Measurements from ENCODE around the gene SH3BGR. TPM values are rescaled to one million over a fixed set of nuclear protein-coding genes. Genes with fewer than 3 reads are reported as not detected.

The SH3BGR gene
- total RNA-seq, 2 donors from 2014 or later, result 1.0 TPM; not detected in 1

DNA sequence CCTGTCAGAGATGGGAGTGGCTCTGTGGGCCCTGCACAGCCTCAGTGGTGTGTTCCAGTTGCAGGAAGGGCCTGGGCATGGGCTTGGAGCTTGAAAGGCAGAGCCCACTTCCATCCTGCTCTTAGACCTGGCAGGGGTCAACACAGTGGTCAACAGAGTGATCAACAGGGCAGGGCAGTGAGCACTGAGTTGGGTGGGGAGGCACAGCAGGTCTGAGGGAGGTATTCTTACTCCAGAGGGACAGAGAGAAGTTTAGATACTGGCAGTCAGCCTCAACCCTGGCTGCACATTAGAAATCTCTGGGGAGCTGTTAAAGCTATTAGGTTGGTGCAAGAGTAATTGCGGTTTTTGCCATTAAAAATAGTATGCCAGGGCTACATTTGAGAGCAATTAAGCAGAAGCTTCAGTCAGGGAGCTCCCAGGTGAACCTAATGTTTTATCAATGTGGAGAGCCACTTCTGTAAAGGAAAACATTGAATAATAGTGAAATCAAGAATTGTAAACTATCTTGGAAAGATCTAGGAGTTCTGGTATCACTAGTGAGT is 37.7 kb downstream of the SH3BGR start:
- intact Hi-C loops (cut with DNase I), result no loop called here
- Histone ChIP-seq H3K9me3 (no peaks in the 10 kb centered on the region), H3K27me3 (no peaks in the 10 kb centered on the region), H3K4me1 (no peaks in the 10 kb centered on the region), H3K36me3 (replicated peaks in 1 of 2; ENCODE audit: insufficient read depth in 1 of 2, low read depth in 2 of 2) (no peaks in the 10 kb centered on the region), H3K27ac (no peak overlapping the region), H3K4me3 (no peak overlapping the region)
- DNase-seq (no peak), ATAC-seq (no peak)
- 72 to 76% methylated on average over 1 of the region's 1 CpG for WGBS, 2 donors
- TF ChIP-seq, protein P1, sequence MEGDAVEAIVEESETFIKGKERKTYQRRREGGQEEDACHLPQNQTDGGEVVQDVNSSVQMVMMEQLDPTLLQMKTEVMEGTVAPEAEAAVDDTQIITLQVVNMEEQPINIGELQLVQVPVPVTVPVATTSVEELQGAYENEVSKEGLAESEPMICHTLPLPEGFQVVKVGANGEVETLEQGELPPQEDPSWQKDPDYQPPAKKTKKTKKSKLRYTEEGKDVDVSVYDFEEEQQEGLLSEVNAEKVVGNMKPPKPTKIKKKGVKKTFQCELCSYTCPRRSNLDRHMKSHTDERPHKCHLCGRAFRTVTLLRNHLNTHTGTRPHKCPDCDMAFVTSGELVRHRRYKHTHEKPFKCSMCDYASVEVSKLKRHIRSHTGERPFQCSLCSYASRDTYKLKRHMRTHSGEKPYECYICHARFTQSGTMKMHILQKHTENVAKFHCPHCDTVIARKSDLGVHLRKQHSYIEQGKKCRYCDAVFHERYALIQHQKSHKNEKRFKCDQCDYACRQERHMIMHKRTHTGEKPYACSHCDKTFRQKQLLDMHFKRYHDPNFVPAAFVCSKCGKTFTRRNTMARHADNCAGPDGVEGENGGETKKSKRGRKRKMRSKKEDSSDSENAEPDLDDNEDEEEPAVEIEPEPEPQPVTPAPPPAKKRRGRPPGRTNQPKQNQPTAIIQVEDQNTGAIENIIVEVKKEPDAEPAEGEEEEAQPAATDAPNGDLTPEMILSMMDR (IDR thresholded peaks at IDR 0.05), result no peak

DNA sequence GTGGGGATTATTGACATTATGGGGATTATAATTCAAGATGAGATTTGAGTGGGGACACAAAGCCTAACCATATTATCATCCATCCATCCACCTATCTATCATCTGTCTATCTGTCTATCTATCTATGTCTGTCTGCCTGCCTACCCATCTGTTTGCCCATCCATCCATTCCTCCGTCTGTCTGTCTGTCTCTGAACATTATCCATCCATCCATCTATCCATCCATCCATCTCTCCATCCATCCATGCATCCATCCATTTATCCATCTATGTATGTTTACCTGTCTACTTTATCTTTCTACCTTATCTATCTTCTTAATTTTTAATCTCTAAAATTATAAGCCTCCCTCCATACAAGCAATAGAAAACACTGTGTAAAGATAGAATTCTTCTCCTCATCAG is 47.4 kb downstream of the SH3BGR start:
- no peak for TF ChIP-seq POLR2A (IDR thresholded peaks at IDR 0.05)
- Histone ChIP-seq H3K27ac (no peak overlapping the region), H3K36me3 (replicated peaks in 1 of 2; ENCODE audit: insufficient read depth in 1 of 2, low read depth in 2 of 2) (no peaks in the 10 kb centered on the region), H3K27me3 (no peaks in the 10 kb centered on the region), H3K4me1 (peaks cover 17% of the 10 kb centered on the region), H3K4me3 (no peak overlapping the region), H3K9me3 (no peaks in the 10 kb centered on the region)
- intact Hi-C loops (cut with DNase I), result no loop called here
- DNase-seq (no peak), ATAC-seq (no peak)
- WGBS, 2 donors, result 96 to 100% methylated on average over 1 of the region's 1 CpG

DNA sequence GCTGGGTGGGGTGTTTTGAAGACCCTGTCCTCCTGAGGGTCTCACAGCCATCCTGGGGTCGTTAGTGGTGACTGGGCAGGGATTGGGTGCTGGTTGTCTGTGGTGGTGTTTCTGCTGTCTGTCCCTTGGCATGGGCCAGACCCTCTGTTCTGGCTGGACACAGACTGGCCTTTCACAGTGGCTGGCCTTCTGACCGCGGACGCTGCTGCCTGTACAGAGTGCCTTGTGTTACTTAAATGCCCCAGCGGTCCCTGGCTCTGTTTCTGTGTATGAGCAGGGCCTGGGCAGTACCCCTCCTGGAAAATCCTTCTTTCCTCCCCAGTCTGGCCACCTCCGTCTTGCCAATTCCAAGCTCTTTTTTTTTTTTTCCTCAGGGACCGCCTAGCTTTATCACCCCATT is 50.9 kb downstream of the SH3BGR start:
- Histone ChIP-seq H3K9me3 (no peaks in the 10 kb centered on the region), H3K4me3 (no peak overlapping the region), H3K27ac (peak overlapping the region in 3 of 4 donors; percentile 7 to 67 (median 63)), H3K36me3 (replicated peaks in 1 of 2; ENCODE audit: insufficient read depth in 1 of 2, low read depth in 2 of 2) (no peaks in the 10 kb centered on the region), H3K27me3 (no peaks in the 10 kb centered on the region), H3K4me1 (peaks cover 31% of the 10 kb centered on the region)
- DNase-seq (peak in 1 of 4 donors; percentile 26), ATAC-seq (peak; percentile 8)
- WGBS, 2 donors, result 48 to 61% methylated on average over 6 to 7 of the region's 7 CpGs
- TF ChIP-seq POLR2A (IDR thresholded peaks at IDR 0.05), result no peak
- TF ChIP-seq, protein P1 (IDR thresholded peaks at IDR 0.05), result no peak
- intact Hi-C loops (cut with DNase I), result no loop called here

DNA sequence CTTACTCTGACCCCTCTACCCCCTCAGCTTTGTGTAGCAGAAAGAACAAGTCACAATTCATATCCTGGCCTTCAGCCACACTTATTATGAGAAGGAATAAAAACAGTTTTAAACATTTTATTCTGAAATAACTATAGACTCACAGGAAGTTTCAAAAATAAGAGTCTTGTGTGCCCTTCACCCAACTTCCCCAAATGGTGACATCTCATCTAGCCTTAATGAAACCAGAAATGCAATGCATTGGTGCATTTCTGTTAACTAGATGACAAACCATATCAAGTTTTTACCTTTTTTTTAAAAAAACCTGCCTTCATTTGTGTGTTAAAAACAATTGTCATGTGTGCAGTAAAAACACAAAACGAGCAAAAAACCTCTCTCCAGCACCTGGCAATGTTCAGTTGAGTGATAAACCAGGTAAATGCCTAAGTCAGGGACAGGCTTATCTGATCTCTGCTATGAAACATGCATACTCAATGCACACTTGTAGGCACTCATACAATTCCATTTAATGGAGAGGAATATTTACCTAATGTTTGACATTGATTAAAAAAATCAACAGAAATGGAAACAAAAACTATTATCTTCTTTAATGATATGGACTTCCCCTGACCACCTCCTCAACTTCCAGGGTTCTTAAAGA is 51.5 kb downstream of the SH3BGR start:
- DNase-seq (peak in 1 of 4 donors; percentile 27), ATAC-seq (peak; percentile 74)
- Histone ChIP-seq H3K27ac (peak overlapping the region in 3 of 4 donors; percentile 7 to 67 (median 63)), H3K4me1 (peaks cover 31% of the 10 kb centered on the region), H3K36me3 (replicated peaks in 1 of 2; ENCODE audit: insufficient read depth in 1 of 2, low read depth in 2 of 2) (no peaks in the 10 kb centered on the region), H3K27me3 (no peaks in the 10 kb centered on the region), H3K4me3 (no peak overlapping the region), H3K9me3 (no peaks in the 10 kb centered on the region)
- no peak for TF ChIP-seq POLR2A (IDR thresholded peaks at IDR 0.05)
- TF ChIP-seq, protein P1 (IDR thresholded peaks at IDR 0.05), result no peak
- WGBS, 2 donors, result 3 to 26% methylated on average over 1 of the region's 1 CpG
- intact Hi-C loops (cut with DNase I), result no loop called here

DNA sequence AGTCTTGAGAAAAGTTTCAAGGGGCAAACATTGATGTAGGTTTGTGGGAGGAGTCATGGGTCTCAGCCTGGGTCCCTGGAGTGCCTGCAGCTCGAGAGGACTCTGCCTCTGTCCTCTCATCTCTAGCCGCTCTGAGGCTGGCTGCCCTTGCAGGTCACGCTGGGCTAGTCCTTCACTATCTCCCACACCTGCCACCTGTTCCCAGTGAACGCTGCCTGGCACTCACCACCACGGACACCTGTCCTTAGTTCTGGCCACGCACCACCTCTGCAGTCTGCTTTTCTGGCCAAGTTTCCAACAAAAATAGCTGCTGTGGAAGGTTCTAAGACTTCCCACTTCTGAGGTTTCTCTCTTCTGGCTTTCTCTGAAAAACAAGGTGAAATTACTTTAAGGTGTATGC is 52.5 kb downstream of the SH3BGR start:
- intact Hi-C loops (cut with DNase I), result no loop called here
- DNase-seq, result peak; percentile 50 to 81 (median 59)
- 35 to 63% methylated on average over 6 of the region's 6 CpGs for WGBS, 2 donors
- ATAC-seq, result peak; percentile 75
- H3K27ac ChIP-seq, result peak overlapping the region in 3 of 4 donors; percentile 41 to 67 (median 63)
- peaks cover 31% of the 10 kb centered on the region for H3K4me1 ChIP-seq
- H3K36me3 ChIP-seq (replicated peaks in 1 of 2; ENCODE audit: insufficient read depth in 1 of 2, low read depth in 2 of 2), result no peaks in the 10 kb centered on the region
- H3K9me3 ChIP-seq, result no peaks in the 10 kb centered on the region
- no peak overlapping the region for H3K4me3 ChIP-seq
- no peaks in the 10 kb centered on the region for H3K27me3 ChIP-seq
- TF ChIP-seq, protein P1 (IDR thresholded peaks at IDR 0.05), result no peak
- TF ChIP-seq POLR2A (IDR thresholded peaks at IDR 0.05), result no peak

Data from body of pancreas (tissue), 4 donors.